Caco-2 (cell line): ENCODE results near the gene C1QTNF8. TPM values are rescaled to one million over a fixed set of nuclear protein-coding genes. Genes with fewer than 3 reads are reported as not detected.

Experiments
- BruUV-seq: library from RNA; stranded (reverse); fragments of 400-500 nt; replicated peaks from 2 replicates; lab custom pipeline; 2021; lab: Mats Ljungman, UMichigan
- CTCF ChIA-PET: fragments of 300-600 bp; sonication (Branson Sonifier 250); formaldehyde crosslinking; loops from one replicate; lab custom pipeline; 2022; ENCODE audit warnings: antibody characterized with exemption; lab: Charles Lee
- POLR2A ChIA-PET: fragments of 300-600 bp; sonication (Branson Sonifier 250); formaldehyde crosslinking; loops from one replicate; lab custom pipeline; 2022; ENCODE audit warnings: antibody characterized with exemption; lab: Charles Lee
- DNase-seq, 2 experiments: peaks; one replicate each; pipeline versions ENCODE4 v3.0.0 to v3.0.0-alpha.2; 2020 to 2022
- H3K27me3 ChIP-seq: replicated peaks from 2 replicates; pipeline ENCODE4 v1.6.0; 2011; ENCODE audit warnings: low read length; ENCODE audit not compliant: control insufficient read depth, insufficient read depth
- H3K36me3 ChIP-seq: 2 replicates; pipeline ENCODE4 v1.5.1; 2011; ENCODE audit warnings: low read length; ENCODE audit not compliant: control insufficient read depth, insufficient read depth
- H3K4me1 ChIP-seq: fragments of 250-450 bp; sonication (Bioruptor Pico); 2 replicates; pipeline ENCODE4 v1.5.1; 2020; ENCODE audit warnings: mild to moderate bottlenecking
- H3K4me3 ChIP-seq: 2 replicates; pipeline ENCODE4 v1.5.1; 2011; ENCODE audit warnings: low read depth, mild to moderate bottlenecking, control low read depth, low read length
- H3K9me3 ChIP-seq: fragments of 250-450 bp; sonication (Bioruptor Pico); 2 replicates; pipeline ENCODE4 v1.5.1; 2020; ENCODE audit warnings: mild to moderate bottlenecking, moderate library complexity
- H3K27ac Mint-ChIP-seq: one replicate; pipeline ENCODE4 v1.8.0; 2022; ENCODE audit warnings: mixed read lengths; ENCODE audit not compliant: unreplicated experiment
- H3K27me3 Mint-ChIP-seq: one replicate; pipeline ENCODE4 v1.8.0; 2022; ENCODE audit warnings: mixed read lengths; ENCODE audit not compliant: insufficient read depth, unreplicated experiment
- H3K36me3 Mint-ChIP-seq: one replicate; pipeline ENCODE4 v1.8.0; 2022; ENCODE audit warnings: mild to moderate bottlenecking, mixed read lengths; ENCODE audit not compliant: insufficient read depth, unreplicated experiment
- H3K4me1 Mint-ChIP-seq: one replicate; pipeline ENCODE4 v1.8.0; 2022; ENCODE audit warnings: low read depth, mixed read lengths; ENCODE audit not compliant: unreplicated experiment
- H3K4me3 Mint-ChIP-seq: one replicate; pipeline ENCODE4 v1.8.0; 2022; ENCODE audit warnings: mild to moderate bottlenecking, moderate library complexity, mixed read lengths; ENCODE audit not compliant: unreplicated experiment
- H3K9me3 Mint-ChIP-seq: one replicate; pipeline ENCODE4 v1.8.0; 2022; ENCODE audit warnings: mixed read lengths; ENCODE audit not compliant: unreplicated experiment
- CTCF ChIP-seq, 2 experiments: fragments of 200-600 bp in 1 of 2; IDR thresholded peaks; 1 replicate in 1 of 2; 2 replicates in 1 of 2; pipeline versions ENCODE4 v1.5.1 to v1.8.0; 2011 to 2022; ENCODE audit warnings: antibody characterized with exemption in 1 of 2, control low read depth in 1 of 2, inconsistent platforms in 1 of 2, low read depth in 1 of 2, low read length in 1 of 2, mild to moderate bottlenecking in 1 of 2, moderate library complexity in 1 of 2; ENCODE audit not compliant: insufficient read depth in 1 of 2, severe bottlenecking in 1 of 2, unreplicated experiment in 1 of 2
- intact Hi-C: fragments of 100-400 bp; cut with micrococcal nuclease; formaldehyde crosslinking; loops from one replicate; pipeline ENCODE4 v1.10.0; 2022; ENCODE audit not compliant: unreplicated experiment
- total RNA-seq: library from RNA; stranded (reverse); gene quantifications from 2 replicates; pipeline ENCODE4 v1.2.3, GENCODE V29; 2022

Gene C1QTNF8
- total RNA-seq, 1 experiment from 2014 or later, result not detected

GRCh38 chr16:1127971-1128715 lies 32.1 kb upstream of the C1QTNF8 start:
- no peaks in the 10 kb centered on the region for H3K4me1 Mint-ChIP-seq
- H3K9me3 Mint-ChIP-seq, result no peaks in the 10 kb centered on the region
- no peaks in the 10 kb centered on the region for H3K4me1 ChIP-seq
- H3K27me3 ChIP-seq, result no peaks in the 10 kb centered on the region
- no peaks in the 10 kb centered on the region for H3K36me3 Mint-ChIP-seq
- no peak overlapping the region for H3K4me3 Mint-ChIP-seq
- no peaks in the 10 kb centered on the region for H3K36me3 ChIP-seq
- H3K9me3 ChIP-seq, result no peaks in the 10 kb centered on the region
- no peak overlapping the region for H3K4me3 ChIP-seq
- H3K27ac Mint-ChIP-seq, result no peak overlapping the region
- no peak for DNase-seq
- POLR2A ChIA-PET, result no interaction called here
- no peak for TF ChIP-seq CTCF (IDR thresholded peaks at IDR 0.05; ENCODE audit: insufficient read depth in 1 of 2, low read depth in 1 of 2, low read length in 1 of 2, severe bottlenecking in 1 of 2, unreplicated experiment in 1 of 2)
- no peaks in the 10 kb centered on the region for H3K27me3 Mint-ChIP-seq
- intact Hi-C loops, result no loop called here
- CTCF ChIA-PET, result no interaction called here
- no TSS peak for BruUV-seq

GRCh38 chr16:1127101-1127500 lies 31.1 kb upstream of the C1QTNF8 start:
- TF ChIP-seq CTCF (IDR thresholded peaks at IDR 0.05; ENCODE audit: insufficient read depth in 1 of 2, low read depth in 1 of 2, low read length in 1 of 2, severe bottlenecking in 1 of 2, unreplicated experiment in 1 of 2), result no peak
- BruUV-seq, result no TSS peak
- intact Hi-C loops, result no loop called here
- H3K36me3 ChIP-seq, result no peaks in the 10 kb centered on the region
- no peaks in the 10 kb centered on the region for H3K27me3 ChIP-seq
- H3K9me3 ChIP-seq, result no peaks in the 10 kb centered on the region
- H3K27me3 Mint-ChIP-seq, result no peaks in the 10 kb centered on the region
- no peaks in the 10 kb centered on the region for H3K4me1 ChIP-seq
- no peaks in the 10 kb centered on the region for H3K36me3 Mint-ChIP-seq
- no peak overlapping the region for H3K27ac Mint-ChIP-seq
- no peak for DNase-seq
- CTCF ChIA-PET, result no interaction called here
- no peak overlapping the region for H3K4me3 ChIP-seq
- POLR2A ChIA-PET, result no interaction called here
- H3K4me1 Mint-ChIP-seq, result no peaks in the 10 kb centered on the region
- H3K4me3 Mint-ChIP-seq, result no peak overlapping the region
- no peaks in the 10 kb centered on the region for H3K9me3 Mint-ChIP-seq

GRCh38 chr16:1126586-1126985 lies 30.5 kb upstream of the C1QTNF8 start:
- Histone ChIP-seq H3K27me3 (no peaks in the 10 kb centered on the region), H3K4me1 (no peaks in the 10 kb centered on the region), H3K4me3 (no peak overlapping the region), H3K36me3 (no peaks in the 10 kb centered on the region), H3K9me3 (no peaks in the 10 kb centered on the region)
- H3K27ac Mint-ChIP-seq, result no peak overlapping the region
- H3K4me3 Mint-ChIP-seq, result no peak overlapping the region
- no peaks in the 10 kb centered on the region for H3K27me3 Mint-ChIP-seq
- H3K9me3 Mint-ChIP-seq, result no peaks in the 10 kb centered on the region
- ChIA-PET CTCF (no interaction called here), POLR2A (no interaction called here)
- TF ChIP-seq CTCF (IDR thresholded peaks at IDR 0.05; ENCODE audit: insufficient read depth in 1 of 2, low read depth in 1 of 2, low read length in 1 of 2, severe bottlenecking in 1 of 2, unreplicated experiment in 1 of 2), result no peak
- no peaks in the 10 kb centered on the region for H3K4me1 Mint-ChIP-seq
- BruUV-seq, result no TSS peak
- no peak for DNase-seq
- intact Hi-C loops, result no loop called here
- no peaks in the 10 kb centered on the region for H3K36me3 Mint-ChIP-seq
